B cell (primary cell): ENCODE data around the gene NRIP3. TPM values are rescaled to one million over a fixed set of nuclear protein-coding genes. Genes with fewer than 3 reads are reported as not detected.

Source experiments
- ATAC-seq: fragments of 200-7000 bp; cut with Tn5 transposase; one replicate; pipeline ENCODE4 v1.10.0; 2021; ENCODE audit warnings: low read depth, mild to moderate bottlenecking, moderate number of reproducible peaks, moderate library complexity
- CTCF ChIA-PET: fragments of 350-600 bp; sonication (Branson Sonifier 250); formaldehyde crosslinking; loops from one replicate; lab custom pipeline; 2021; ENCODE audit warnings: antibody characterized with exemption, inconsistent platforms; lab: Charles Lee
- POLR2A ChIA-PET: fragments of 350-600 bp; sonication (Branson Sonifier 250); formaldehyde crosslinking; loops from one replicate; lab custom pipeline; 2021; ENCODE audit warnings: antibody characterized with exemption; lab: Charles Lee
- DNase-seq: peaks from one replicate; pipeline ENCODE4 v3.0.0; 2013
- H2AFZ ChIP-seq: 2 replicates; pipeline ENCODE4 v1.6.1; 2012; ENCODE audit warnings: mild to moderate bottlenecking, low read depth, low read length; ENCODE audit not compliant: insufficient read depth, poor library complexity, severe bottlenecking
- H3K27ac ChIP-seq, 2 donors: 1 replicate in 1 of 2; 2 replicates in 1 of 2; pipeline ENCODE4 v1.5.1; 2012 to 2013; ENCODE audit warnings: low read length in 2 of 2, mild to moderate bottlenecking in 2 of 2, moderate library complexity in 1 of 2
- H3K27me3 ChIP-seq, 4 experiments: fragments of 200-600 bp in 1 of 4; sonication (generic) in 1 of 4; replicated peaks in 1 of 4; 1 replicate in 2 of 4; 2 replicates in 2 of 4; pipeline versions ENCODE4 v1.6.1 to v1.7.0; 2013 to 2016; ENCODE audit warnings: low read length in 3 of 4, mild to moderate bottlenecking in 2 of 4, mixed read lengths in 1 of 4, moderate library complexity in 1 of 4; ENCODE audit not compliant: insufficient read depth in 4 of 4, control insufficient read depth in 3 of 4; ENCODE audit errors: control extremely low read depth in 1 of 4
- H3K36me3 ChIP-seq, 2 experiments: replicated peaks in 1 of 2; 1 replicate in 1 of 2; 2 replicates in 1 of 2; pipeline versions ENCODE4 v1.6.1 to v1.7.1; 2013; ENCODE audit warnings: low read length in 1 of 2; ENCODE audit not compliant: insufficient read depth in 2 of 2, control insufficient read depth in 1 of 2; ENCODE audit errors: control extremely low read depth in 1 of 2, extremely low read depth in 1 of 2
- H3K4me1 ChIP-seq, 2 donors: fragments of 200-600 bp in 1 of 2; sonication (generic) in 1 of 2; 1 replicate in 1 of 2; 2 replicates in 1 of 2; pipeline versions ENCODE4 v1.5.1 to v1.6.1; 2013 to 2017; ENCODE audit warnings: low read length in 2 of 2; ENCODE audit not compliant: control insufficient read depth in 2 of 2, insufficient read depth in 2 of 2
- H3K4me2 ChIP-seq: replicated peaks from 2 replicates; pipeline ENCODE3; 2012; ENCODE audit warnings: mild to moderate bottlenecking, low read depth, low read length; ENCODE audit not compliant: poor library complexity, severe bottlenecking
- H3K4me3 ChIP-seq, 5 experiments: fragments of 200-600 bp in 1 of 5; sonication (generic) in 1 of 5; 1 replicate in 3 of 5; 2 replicates in 2 of 5; pipeline versions ENCODE4 v1.5.1 to v1.7.0; 2011 to 2016; ENCODE audit warnings: low read length in 4 of 5, mild to moderate bottlenecking in 4 of 5, low read depth in 2 of 5, control low read depth in 1 of 5, moderate library complexity in 1 of 5; ENCODE audit not compliant: insufficient read depth in 1 of 5; ENCODE audit errors: control extremely low read depth in 1 of 5, extremely low read depth in 1 of 5
- H3K79me2 ChIP-seq: fragments of 200-600 bp; sonication (generic); one replicate; pipeline ENCODE4 v1.6.0; 2016; ENCODE audit warnings: low read length; ENCODE audit not compliant: control insufficient read depth, insufficient read depth
- H3K9ac ChIP-seq: fragments of 200-600 bp; sonication (generic); 2 replicates; pipeline ENCODE4 v1.6.1; 2017; ENCODE audit warnings: mild to moderate bottlenecking, low read length, moderate library complexity
- H3K9me3 ChIP-seq, 3 donors: one replicate each; pipeline versions ENCODE4 v1.6.1 to v1.7.1; 2013; ENCODE audit warnings: low read length in 2 of 3; ENCODE audit not compliant: control insufficient read depth in 2 of 3, insufficient read depth in 1 of 3; ENCODE audit errors: control extremely low read depth in 1 of 3
- H4K20me1 ChIP-seq: 2 replicates; pipeline ENCODE4 v1.6.0; 2012; ENCODE audit warnings: mild to moderate bottlenecking, low read length; ENCODE audit not compliant: insufficient read depth, control insufficient read depth, poor library complexity, severe bottlenecking
- H3K27ac Mint-ChIP-seq: one replicate; pipeline ENCODE4 v1.8.0; 2021; ENCODE audit warnings: mixed read lengths
- H3K27me3 Mint-ChIP-seq: one replicate; pipeline ENCODE4 v1.8.0; 2021; ENCODE audit warnings: mixed read lengths
- H3K4me1 Mint-ChIP-seq: one replicate; pipeline ENCODE4 v1.8.0; 2021; ENCODE audit warnings: mixed read lengths
- H3K4me3 Mint-ChIP-seq: one replicate; pipeline ENCODE4 v1.8.0; 2021; ENCODE audit warnings: mixed read lengths
- H3K9me3 Mint-ChIP-seq: one replicate; pipeline ENCODE4 v1.8.0; 2022; ENCODE audit warnings: mixed read lengths; ENCODE audit not compliant: insufficient read depth
- EZH2 ChIP-seq: IDR thresholded peaks from 2 replicates; pipeline ENCODE4 v1.6.1; 2012; ENCODE audit warnings: borderline replicate concordance, low read depth, mild to moderate bottlenecking, moderate library complexity, low read length; ENCODE audit not compliant: insufficient read depth, poor library complexity, severe bottlenecking
- WGBS: methylation state at CpG from one replicate; pipeline ENCODE4 v1.1.5; 2013; ENCODE audit warnings: missing lambda C conversion rate; ENCODE audit not compliant: insufficient coverage; 5-methylcytosine and 5-hydroxymethylcytosine counted together
- intact Hi-C: fragments of 100-400 bp; cut with micrococcal nuclease; formaldehyde crosslinking; loops from one replicate; pipeline ENCODE4 v1.10.0; 2022
- polyA plus RNA-seq: library from polyadenylated mRNA; depleted of rRNA; stranded (reverse); fragments of >200 nt; gene quantifications from 2 replicates; pipeline ENCODE4 v1.2.3, GENCODE V29; 2012
- total RNA-seq, 2 donors: library from RNA; stranded (reverse); fragments of 120-200 nt in 1 of 2; gene quantifications; 1 replicate in 1 of 2; 2 replicates in 1 of 2; pipeline versions ENCODE4 v1.2.3 to v1.2.4, GENCODE V29; 2013 to 2022
- TF ChIP-seq, protein P1 (sequence below): fragments of 200-600 bp; IDR thresholded peaks from one replicate; pipeline ENCODE4 v1.8.0; 2022; ENCODE audit warnings: antibody characterized with exemption, mild to moderate bottlenecking

NRIP3 gene
- total and polyA plus RNA-seq, 2 donors (not counting 1 experiment from before 2014, with no cell fraction given), result 0.13 to 0.59 TPM

DNA sequence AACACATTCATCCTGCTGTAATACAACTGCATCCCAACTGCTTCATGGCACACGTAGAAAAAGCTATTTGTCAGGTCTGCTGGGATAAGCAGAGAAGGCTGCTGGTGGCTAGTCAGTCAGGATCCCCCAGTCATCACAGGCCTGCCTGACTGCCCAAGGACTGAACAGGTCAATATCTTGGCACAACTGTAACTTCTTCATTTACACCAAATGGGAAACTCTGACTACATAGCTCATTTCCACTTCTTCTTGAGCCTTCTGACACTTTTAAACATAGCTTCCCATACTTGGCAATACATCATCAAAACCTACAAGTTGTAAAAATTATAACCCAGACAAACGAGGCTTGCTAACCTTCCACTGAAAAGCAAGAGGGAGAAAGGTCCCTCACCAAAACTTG is 42.4 kb downstream of the NRIP3 start:
- peaks cover 70% of the 10 kb centered on the region for H3K79me2 ChIP-seq
- ATAC-seq, result no peak
- peak overlapping the region in 1 of 2 donors; percentile 28 for H3K27ac ChIP-seq
- peaks cover 15 to 20% of the 10 kb centered on the region in 2 donors for H3K4me1 ChIP-seq
- POLR2A ChIA-PET, result no interaction called here
- no peak overlapping the region for H2AFZ ChIP-seq
- H3K9me3 Mint-ChIP-seq, result no peaks in the 10 kb centered on the region
- no peaks in the 10 kb centered on the region for H3K9me3 ChIP-seq
- 100% methylated on average over 1 of the region's 2 CpGs for WGBS
- H3K9ac ChIP-seq, result no peak overlapping the region
- no peak overlapping the region for H3K4me3 ChIP-seq
- no peak overlapping the region for H3K4me2 ChIP-seq
- intact Hi-C loops, result loop anchor here (10.0 kb wide), 1 partner anchor 757 kb away; no protein-coding TSS in a partner anchor
- peaks cover 0 to 11% of the 10 kb centered on the region in 2 experiments for H3K36me3 ChIP-seq
- H4K20me1 ChIP-seq, result peaks cover 19% of the 10 kb centered on the region
- no peak overlapping the region for H3K4me3 Mint-ChIP-seq
- TF ChIP-seq, protein P1, sequence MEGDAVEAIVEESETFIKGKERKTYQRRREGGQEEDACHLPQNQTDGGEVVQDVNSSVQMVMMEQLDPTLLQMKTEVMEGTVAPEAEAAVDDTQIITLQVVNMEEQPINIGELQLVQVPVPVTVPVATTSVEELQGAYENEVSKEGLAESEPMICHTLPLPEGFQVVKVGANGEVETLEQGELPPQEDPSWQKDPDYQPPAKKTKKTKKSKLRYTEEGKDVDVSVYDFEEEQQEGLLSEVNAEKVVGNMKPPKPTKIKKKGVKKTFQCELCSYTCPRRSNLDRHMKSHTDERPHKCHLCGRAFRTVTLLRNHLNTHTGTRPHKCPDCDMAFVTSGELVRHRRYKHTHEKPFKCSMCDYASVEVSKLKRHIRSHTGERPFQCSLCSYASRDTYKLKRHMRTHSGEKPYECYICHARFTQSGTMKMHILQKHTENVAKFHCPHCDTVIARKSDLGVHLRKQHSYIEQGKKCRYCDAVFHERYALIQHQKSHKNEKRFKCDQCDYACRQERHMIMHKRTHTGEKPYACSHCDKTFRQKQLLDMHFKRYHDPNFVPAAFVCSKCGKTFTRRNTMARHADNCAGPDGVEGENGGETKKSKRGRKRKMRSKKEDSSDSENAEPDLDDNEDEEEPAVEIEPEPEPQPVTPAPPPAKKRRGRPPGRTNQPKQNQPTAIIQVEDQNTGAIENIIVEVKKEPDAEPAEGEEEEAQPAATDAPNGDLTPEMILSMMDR, result no peak
- no peak for TF ChIP-seq EZH2
- no peak for DNase-seq
- H3K27ac Mint-ChIP-seq, result no peak overlapping the region
- no peaks in the 10 kb centered on the region for H3K27me3 Mint-ChIP-seq
- H3K27me3 ChIP-seq, result no peaks in the 10 kb centered on the region
- peaks cover 37% of the 10 kb centered on the region for H3K4me1 Mint-ChIP-seq
- CTCF ChIA-PET, result interaction anchor here (3.3 to 4.1 kb wide), 2 partner anchors 12 to 48 kb away, joined by 15 to 44 read pairs; partner anchors contain the start of gene AKIP1

DNA sequence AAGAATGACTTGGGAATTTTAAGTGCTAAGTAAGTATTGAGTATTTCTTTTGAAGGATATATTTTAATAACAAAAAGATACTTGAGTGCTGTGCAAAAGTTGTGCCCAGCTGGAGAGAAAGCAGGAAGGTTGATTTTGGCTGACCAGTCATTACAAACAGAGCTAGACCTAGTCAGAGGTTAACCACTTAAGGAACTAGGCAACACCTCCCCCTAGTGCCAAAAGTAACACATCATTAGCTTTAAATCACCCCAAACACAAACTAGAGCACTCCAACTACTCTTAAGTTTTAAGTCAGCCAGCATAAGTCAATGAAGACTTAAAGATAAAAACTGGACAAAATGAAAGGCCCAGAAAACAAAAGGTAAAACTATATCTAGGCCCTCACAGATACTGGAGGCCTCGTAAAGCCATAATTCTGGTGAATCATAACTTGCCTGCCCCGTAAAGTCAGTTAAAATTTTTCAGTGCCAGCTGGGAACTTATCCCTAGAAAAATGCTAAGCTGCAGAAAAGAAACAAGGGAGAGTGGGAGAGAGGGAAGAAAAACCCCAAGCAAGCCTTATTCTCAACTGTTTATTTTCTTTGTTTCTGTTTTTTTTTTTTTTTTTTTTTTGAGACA is 44.1 kb downstream of the NRIP3 start:
- Histone ChIP-seq H3K9me3 (no peaks in the 10 kb centered on the region), H3K36me3 (peaks cover 0 to 22% of the 10 kb centered on the region in 2 experiments), H3K9ac (no peak overlapping the region), H3K4me1 (peaks cover 12 to 14% of the 10 kb centered on the region in 2 donors), H4K20me1 (peaks cover 19% of the 10 kb centered on the region), H3K4me2 (no peak overlapping the region), H3K27me3 (no peaks in the 10 kb centered on the region), H2AFZ (no peak overlapping the region), H3K79me2 (peaks cover 70% of the 10 kb centered on the region), H3K4me3 (no peak overlapping the region), H3K27ac (no peak overlapping the region)
- CTCF ChIA-PET, result interaction anchor here (0.6 to 4.1 kb wide), 17 partner anchors 10 to 973 kb away, joined by 3 to 44 read pairs (median 4); partner anchors contain the start of genes AKIP1, EIF3F and LMO1
- no CpG with 5 or more reads among the region's 2 CpGs for WGBS
- TF ChIP-seq EZH2, result no peak
- TF ChIP-seq, protein P1, result peak; percentile 69
- Mint-ChIP-seq H3K4me3 (no peak overlapping the region), H3K4me1 (peaks cover 25% of the 10 kb centered on the region), H3K27me3 (no peaks in the 10 kb centered on the region), H3K9me3 (no peaks in the 10 kb centered on the region), H3K27ac (no peak overlapping the region)
- ATAC-seq, result no peak
- intact Hi-C loops, result loop anchor here (1.0 to 10.0 kb wide), 2 partner anchors 45 to 755 kb away; no protein-coding TSS in a partner anchor
- DNase-seq, result peak; percentile 55
- POLR2A ChIA-PET, result no interaction called here
